ENCODE data around the gene ORMDL2. TPM values are rescaled to one million over a fixed set of nuclear protein-coding genes. Genes with fewer than 3 reads are reported as not detected.

Gene ORMDL2
- 10 to 100 TPM; 59.3 to 93.3 TPM for total RNA-seq

- Histone ChIP-seq H3K36me3 (no peaks in the 10 kb centered on the region), H3K9ac (ENCODE audit: low read depth in 2 of 2, low read length in 2 of 2) (peak within 1 kb of the TSS; percentile 73 to 100), H3K9me3 (no peaks in the 10 kb centered on the region), H3K27ac (peak within 1 kb of the TSS; percentile 71), H3K27me3 (no peaks in the 10 kb centered on the region), H3K4me3 (peak within 1 kb of the TSS; percentile 61), H3K4me1 (peaks cover 15% of the 10 kb centered on the region)
- TF ChIP-seq, protein P1, sequence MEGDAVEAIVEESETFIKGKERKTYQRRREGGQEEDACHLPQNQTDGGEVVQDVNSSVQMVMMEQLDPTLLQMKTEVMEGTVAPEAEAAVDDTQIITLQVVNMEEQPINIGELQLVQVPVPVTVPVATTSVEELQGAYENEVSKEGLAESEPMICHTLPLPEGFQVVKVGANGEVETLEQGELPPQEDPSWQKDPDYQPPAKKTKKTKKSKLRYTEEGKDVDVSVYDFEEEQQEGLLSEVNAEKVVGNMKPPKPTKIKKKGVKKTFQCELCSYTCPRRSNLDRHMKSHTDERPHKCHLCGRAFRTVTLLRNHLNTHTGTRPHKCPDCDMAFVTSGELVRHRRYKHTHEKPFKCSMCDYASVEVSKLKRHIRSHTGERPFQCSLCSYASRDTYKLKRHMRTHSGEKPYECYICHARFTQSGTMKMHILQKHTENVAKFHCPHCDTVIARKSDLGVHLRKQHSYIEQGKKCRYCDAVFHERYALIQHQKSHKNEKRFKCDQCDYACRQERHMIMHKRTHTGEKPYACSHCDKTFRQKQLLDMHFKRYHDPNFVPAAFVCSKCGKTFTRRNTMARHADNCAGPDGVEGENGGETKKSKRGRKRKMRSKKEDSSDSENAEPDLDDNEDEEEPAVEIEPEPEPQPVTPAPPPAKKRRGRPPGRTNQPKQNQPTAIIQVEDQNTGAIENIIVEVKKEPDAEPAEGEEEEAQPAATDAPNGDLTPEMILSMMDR (IDR thresholded peaks at IDR 0.05), result no peak
- intact Hi-C loops (cut with DNase I), result no loop called here
- peak; percentile 98 for DNase-seq
Observed at GRCh38 chr12:55817345-55818139, at the start of gene ORMDL2, which contains the start of gene SARNP. Gene ORMDL2 (plus strand): TSS chr12:55818041. CDS start chr12:55819000, 959 bp downstream. Gene SARNP (minus strand): TSS chr12:55817724. CDS start chr12:55817701, 23 bp downstream.

GRCh38 chr12:55771736-55772135 lies 46.1 kb upstream of the ORMDL2 start:
- Histone ChIP-seq H3K9me3 (no peaks in the 10 kb centered on the region), H3K4me1 (no peaks in the 10 kb centered on the region), H3K36me3 (no peaks in the 10 kb centered on the region), H3K4me3 (no peak overlapping the region), H3K9ac (ENCODE audit: low read depth in 2 of 2, low read length in 2 of 2) (no peak overlapping the region), H3K27me3 (no peaks in the 10 kb centered on the region), H3K27ac (no peak overlapping the region)
- TF ChIP-seq, protein P1 (IDR thresholded peaks at IDR 0.05), result no peak
- intact Hi-C loops (cut with DNase I), result no loop called here
- DNase-seq, result no peak

DNA sequence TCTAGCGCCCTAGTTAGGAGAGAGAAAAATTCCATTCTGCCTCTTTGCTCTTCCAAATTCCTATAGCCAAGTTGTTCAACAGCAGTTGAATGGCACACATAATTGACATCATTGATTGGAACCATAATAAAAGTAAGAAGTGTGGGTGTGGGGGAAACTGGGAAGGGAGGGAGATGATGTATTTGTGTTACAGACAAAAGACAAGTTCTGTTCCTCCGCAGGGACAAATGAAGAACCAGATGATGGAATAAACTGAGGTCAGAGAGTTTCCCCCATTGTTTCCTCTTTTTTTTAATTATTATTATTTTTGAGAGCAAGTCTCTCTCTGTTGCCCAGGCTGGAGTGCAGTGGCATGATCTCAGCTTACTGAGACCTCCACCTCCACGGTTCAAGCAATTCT lies 40.0 kb upstream of the ORMDL2 start:
- Histone ChIP-seq H3K27ac (no peak overlapping the region), H3K36me3 (no peaks in the 10 kb centered on the region), H3K27me3 (no peaks in the 10 kb centered on the region), H3K4me1 (no peaks in the 10 kb centered on the region), H3K9me3 (no peaks in the 10 kb centered on the region), H3K4me3 (no peak overlapping the region), H3K9ac (ENCODE audit: low read depth in 2 of 2, low read length in 2 of 2) (no peak overlapping the region)
- TF ChIP-seq, protein P1 (IDR thresholded peaks at IDR 0.05), result no peak
- DNase-seq, result no peak
- intact Hi-C loops (cut with DNase I), result no loop called here

- DNase-seq, result no peak
- H3K36me3 ChIP-seq, result no peaks in the 10 kb centered on the region
- H3K27ac ChIP-seq, result no peak overlapping the region
- intact Hi-C loops (cut with DNase I), result no loop called here
- H3K9me3 ChIP-seq, result no peaks in the 10 kb centered on the region
- H3K9ac ChIP-seq (ENCODE audit: low read depth in 2 of 2, low read length in 2 of 2), result no peak overlapping the region
- no peaks in the 10 kb centered on the region for H3K27me3 ChIP-seq
- no peak overlapping the region for H3K4me3 ChIP-seq
- TF ChIP-seq, protein P1 (IDR thresholded peaks at IDR 0.05), result no peak
- H3K4me1 ChIP-seq, result no peaks in the 10 kb centered on the region
Observed at GRCh38 chr12:55780685-55781084, 37.2 kb upstream of the ORMDL2 start.

DNA sequence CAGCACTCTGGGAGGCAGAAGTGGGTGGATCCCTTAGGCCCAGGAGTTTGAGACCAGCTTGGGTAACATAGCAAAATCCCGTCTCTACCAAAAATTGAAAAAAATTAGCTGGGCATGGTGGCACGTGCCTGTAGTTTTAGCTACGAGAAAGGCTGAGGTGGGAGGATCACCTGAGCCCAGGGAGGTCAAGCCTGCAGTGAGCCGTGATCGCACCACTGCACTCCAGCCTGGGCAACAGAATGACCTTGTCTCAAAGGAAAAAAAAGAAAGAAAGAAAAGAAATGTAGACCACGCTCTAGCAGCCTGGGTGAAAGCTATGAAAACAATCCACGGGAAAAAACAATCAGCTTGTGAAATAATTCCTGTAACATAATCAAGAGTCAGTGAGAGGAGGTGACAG lies 29.3 kb upstream of the ORMDL2 start:
- Histone ChIP-seq H3K4me3 (no peak overlapping the region), H3K27ac (no peak overlapping the region), H3K36me3 (peaks cover 18% of the 10 kb centered on the region), H3K27me3 (no peaks in the 10 kb centered on the region), H3K4me1 (no peaks in the 10 kb centered on the region), H3K9ac (ENCODE audit: low read depth in 2 of 2, low read length in 2 of 2) (no peak overlapping the region), H3K9me3 (no peaks in the 10 kb centered on the region)
- DNase-seq, result no peak
- TF ChIP-seq, protein P1 (IDR thresholded peaks at IDR 0.05), result no peak
- intact Hi-C loops (cut with DNase I), result no loop called here

Measured in colonic mucosa (tissue), 4 donors.